Stimulated activated naive CD8-positive, alpha-beta T cell treated with anti-CD3 and anti-CD28 coated beads, Interleukin-15, amount 100 ng/mL, for 72 hours (primary cell): ENCODE results near the gene BANP.
"Not testable (repeated sequence)": the region's sequence is repeated elsewhere in the genome, so short reads cannot be mapped to it uniquely, and the experiment has no call there.

Experiments
- ATAC-seq: fragments of 150-1000 bp; cut with Tn5 transposase; 2 replicates; pipeline ENCODE4 v1.10.0; 2021; ENCODE audit warnings: mild to moderate bottlenecking, moderate library complexity
- DNase-seq, 2 donors: peaks; one replicate each; pipeline ENCODE4 v3.0.0; 2021 to 2022
- H3K27ac Mint-ChIP-seq, 2 donors: one replicate each; pipeline ENCODE4 v1.8.0; 2022; ENCODE audit warnings: mild to moderate bottlenecking in 2 of 2, mixed read lengths in 2 of 2, moderate library complexity in 2 of 2
- H3K27me3 Mint-ChIP-seq: one replicate; pipeline ENCODE4 v1.8.0; 2022; ENCODE audit warnings: mixed read lengths
- H3K4me1 Mint-ChIP-seq: one replicate; pipeline ENCODE4 v1.8.0; 2022; ENCODE audit warnings: mild to moderate bottlenecking, mixed read lengths
- H3K4me3 Mint-ChIP-seq, 2 donors: one replicate each; pipeline ENCODE4 v1.8.0; 2022; ENCODE audit warnings: mild to moderate bottlenecking in 2 of 2, mixed read lengths in 2 of 2, moderate library complexity in 1 of 2
- H3K9me3 Mint-ChIP-seq, 2 donors: one replicate each; pipeline ENCODE4 v1.8.0; 2022; ENCODE audit warnings: mixed read lengths in 2 of 2

Gene BANP

GRCh38 chr16:87950765-87951551 lies at the start of gene BANP:
Gene BANP (plus strand): TSS chr16:87951434. CDS start chr16:87975116, 23,682 bp downstream.
- DNase-seq = peak; percentile 96 to 99
- Mint-ChIP-seq H3K27ac (peak within 1 kb of the TSS; percentile 100), H3K4me1 (peaks cover 76% of the 10 kb centered on the region), H3K27me3 (no peaks in the 10 kb centered on the region), H3K9me3 (no peaks in the 10 kb centered on the region), H3K4me3 (peak within 1 kb of the TSS; percentile 98 to 99)
- ATAC-seq = peak; percentile 97

GRCh38 chr16:87904963-87905362 lies 46.3 kb upstream of the BANP start:
- not testable (repeated sequence) for H3K27ac Mint-ChIP-seq, H3K27me3 Mint-ChIP-seq, ATAC-seq, H3K9me3 Mint-ChIP-seq, DNase-seq, H3K4me3 Mint-ChIP-seq
- H3K4me1 Mint-ChIP-seq = peaks cover 38% of the 10 kb centered on the region

- DNase-seq, H3K27ac Mint-ChIP-seq, H3K9me3 Mint-ChIP-seq, H3K4me3 Mint-ChIP-seq, H3K27me3 Mint-ChIP-seq, ATAC-seq: not testable (repeated sequence)
- peaks cover 38% of the 10 kb centered on the region for H3K4me1 Mint-ChIP-seq
These were observed 45.7 kb upstream of the BANP start for GRCh38 chr16:87905521-87905920.

- ATAC-seq, H3K27me3 Mint-ChIP-seq, H3K4me3 Mint-ChIP-seq, DNase-seq, H3K27ac Mint-ChIP-seq, H3K9me3 Mint-ChIP-seq: not testable (repeated sequence)
- peaks cover 38% of the 10 kb centered on the region for H3K4me1 Mint-ChIP-seq
These were observed 43.1 kb upstream of the BANP start for GRCh38 chr16:87908101-87908500.

GRCh38 chr16:87909203-87909935 lies 41.9 kb upstream of the BANP start:
- peak overlapping the region; percentile 42 to 75 for H3K27ac Mint-ChIP-seq
- H3K4me1 Mint-ChIP-seq = peaks cover 27% of the 10 kb centered on the region
- peaks cover 18% of the 10 kb centered on the region for H3K27me3 Mint-ChIP-seq
- DNase-seq = peak; percentile 88 to 90
- H3K4me3 Mint-ChIP-seq = peak overlapping the region; percentile 3 to 56
- H3K9me3 Mint-ChIP-seq = not testable (repeated sequence)
- ATAC-seq = peak; percentile 93

GRCh38 chr16:87911106-87911763 lies 40.0 kb upstream of the BANP start:
- ATAC-seq, H3K4me3 Mint-ChIP-seq, H3K9me3 Mint-ChIP-seq, H3K27ac Mint-ChIP-seq, DNase-seq: not testable (repeated sequence)
- peaks cover 18% of the 10 kb centered on the region for H3K27me3 Mint-ChIP-seq
- H3K4me1 Mint-ChIP-seq = peaks cover 17% of the 10 kb centered on the region

GRCh38 chr16:87912691-87913090 lies 38.5 kb upstream of the BANP start:
- not testable (repeated sequence) for H3K9me3 Mint-ChIP-seq, ATAC-seq, DNase-seq
- Mint-ChIP-seq H3K4me3 (peak overlapping the region; percentile 13 to 52), H3K27me3 (peaks cover 22% of the 10 kb centered on the region), H3K4me1 (peaks cover 17% of the 10 kb centered on the region), H3K27ac (peak overlapping the region in 1 of 2 donors; percentile 73)

GRCh38 chr16:87914021-87914725 lies 37.1 kb upstream of the BANP start:
- peak; percentile 9 for ATAC-seq
- not testable (repeated sequence) for DNase-seq, H3K4me3 Mint-ChIP-seq, H3K9me3 Mint-ChIP-seq
- Mint-ChIP-seq H3K4me1 (peaks cover 13% of the 10 kb centered on the region), H3K27ac (peak overlapping the region in 1 of 2 donors; percentile 34), H3K27me3 (peaks cover 36% of the 10 kb centered on the region)

- no peak overlapping the region for H3K27ac Mint-ChIP-seq
- H3K9me3 Mint-ChIP-seq = no peaks in the 10 kb centered on the region
- ATAC-seq (no peak), DNase-seq (no peak)
- H3K4me3 Mint-ChIP-seq = no peak overlapping the region
- H3K27me3 Mint-ChIP-seq = peaks cover 37% of the 10 kb centered on the region
- peaks cover 7% of the 10 kb centered on the region for H3K4me1 Mint-ChIP-seq
These were observed 36.4 kb upstream of the BANP start for GRCh38 chr16:87914812-87915211.

GRCh38 chr16:87917503-87917902 lies 33.7 kb upstream of the BANP start:
- DNase-seq (no peak), ATAC-seq (no peak)
- Mint-ChIP-seq H3K27me3 (peaks cover 33% of the 10 kb centered on the region), H3K9me3 (no peaks in the 10 kb centered on the region), H3K4me3 (no peak overlapping the region), H3K4me1 (peaks cover 7% of the 10 kb centered on the region), H3K27ac (no peak overlapping the region)

GRCh38 chr16:87918338-87918737 lies 32.9 kb upstream of the BANP start:
- Mint-ChIP-seq H3K4me1 (peaks cover 7% of the 10 kb centered on the region), H3K4me3 (no peak overlapping the region), H3K9me3 (no peaks in the 10 kb centered on the region), H3K27me3 (peaks cover 29% of the 10 kb centered on the region), H3K27ac (peak overlapping the region in 1 of 2 donors; percentile 86)
- DNase-seq (no peak), ATAC-seq (no peak)

- Mint-ChIP-seq H3K4me3 (peak overlapping the region in 1 of 2 donors; percentile 6), H3K9me3 (no peaks in the 10 kb centered on the region), H3K27ac (peak overlapping the region; percentile 74 to 86), H3K4me1 (peaks cover 7% of the 10 kb centered on the region), H3K27me3 (peaks cover 22% of the 10 kb centered on the region)
- ATAC-seq = no peak
- no peak for DNase-seq
These were observed 32.2 kb upstream of the BANP start for GRCh38 chr16:87918866-87919680.

- Mint-ChIP-seq H3K9me3 (no peaks in the 10 kb centered on the region), H3K4me1 (peaks cover 7% of the 10 kb centered on the region), H3K4me3 (no peak overlapping the region), H3K27ac (no peak overlapping the region), H3K27me3 (peaks cover 24% of the 10 kb centered on the region)
- ATAC-seq (no peak), DNase-seq (no peak)
These were observed 31.6 kb upstream of the BANP start for GRCh38 chr16:87919681-87919994.

- Mint-ChIP-seq H3K4me3 (no peak overlapping the region), H3K27me3 (peaks cover 27% of the 10 kb centered on the region), H3K9me3 (no peaks in the 10 kb centered on the region), H3K4me1 (peaks cover 19% of the 10 kb centered on the region), H3K27ac (no peak overlapping the region)
- DNase-seq (no peak), ATAC-seq (no peak)
These were observed 29.9 kb upstream of the BANP start for GRCh38 chr16:87921236-87921773.
